ENCODE data around the gene IFT52. TPM values are rescaled to one million over a fixed set of nuclear protein-coding genes. Genes with fewer than 3 reads are reported as not detected.
"Not testable (repeated sequence)": the region's sequence is repeated elsewhere in the genome, so short reads cannot be mapped to it uniquely, and the experiment has no call there.

IFT52 gene
- total RNA-seq, 2 experiments from 2014 or later, result 13.7 to 15.5 TPM

DNA sequence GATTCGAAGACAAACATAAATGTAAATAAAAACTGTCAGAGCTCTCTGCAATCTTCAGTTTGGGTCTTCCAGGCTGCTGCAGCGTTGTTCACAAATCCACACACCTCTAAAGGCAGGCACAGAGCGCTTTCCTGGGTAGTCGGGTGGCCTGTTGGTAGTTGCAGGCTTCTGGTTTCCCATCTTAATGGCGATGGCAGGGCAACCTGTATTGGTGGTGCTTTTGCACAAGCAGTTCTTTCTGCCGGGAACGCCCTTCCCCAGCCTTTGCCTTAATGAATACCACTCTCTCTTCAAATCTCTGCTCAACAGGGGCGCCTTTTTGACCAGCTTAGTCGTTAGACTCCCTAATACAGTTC is 723 bp upstream of the IFT52 start:
- TF ChIP-seq, protein P1, sequence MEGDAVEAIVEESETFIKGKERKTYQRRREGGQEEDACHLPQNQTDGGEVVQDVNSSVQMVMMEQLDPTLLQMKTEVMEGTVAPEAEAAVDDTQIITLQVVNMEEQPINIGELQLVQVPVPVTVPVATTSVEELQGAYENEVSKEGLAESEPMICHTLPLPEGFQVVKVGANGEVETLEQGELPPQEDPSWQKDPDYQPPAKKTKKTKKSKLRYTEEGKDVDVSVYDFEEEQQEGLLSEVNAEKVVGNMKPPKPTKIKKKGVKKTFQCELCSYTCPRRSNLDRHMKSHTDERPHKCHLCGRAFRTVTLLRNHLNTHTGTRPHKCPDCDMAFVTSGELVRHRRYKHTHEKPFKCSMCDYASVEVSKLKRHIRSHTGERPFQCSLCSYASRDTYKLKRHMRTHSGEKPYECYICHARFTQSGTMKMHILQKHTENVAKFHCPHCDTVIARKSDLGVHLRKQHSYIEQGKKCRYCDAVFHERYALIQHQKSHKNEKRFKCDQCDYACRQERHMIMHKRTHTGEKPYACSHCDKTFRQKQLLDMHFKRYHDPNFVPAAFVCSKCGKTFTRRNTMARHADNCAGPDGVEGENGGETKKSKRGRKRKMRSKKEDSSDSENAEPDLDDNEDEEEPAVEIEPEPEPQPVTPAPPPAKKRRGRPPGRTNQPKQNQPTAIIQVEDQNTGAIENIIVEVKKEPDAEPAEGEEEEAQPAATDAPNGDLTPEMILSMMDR (IDR thresholded peaks at IDR 0.05), result no peak
- POLR2A ChIA-PET, result interaction anchor here (0.9 to 1.7 kb wide), 4 partner anchors 129 to 430 kb away, joined by 3 to 15 read pairs (median 5); partner anchors contain the start of gene SRSF6
- intact Hi-C loops (cut with DNase I, micrococcal nuclease), result loop anchor here (1.0 to 10.0 kb wide), 5 partner anchors 75 to 625 kb away; partner anchors contain the start of genes MYBL2 (in 1 of the 2) and OSER1 (in 1 of the 2)
- peak in 5 of 14 experiments; percentile 1 to 39 (median 3) for DNase-seq
- H3K36me3 ChIP-seq (ENCODE audit: insufficient read depth, low read length), result peaks cover 4% of the 10 kb centered on the region
- no peaks in the 10 kb centered on the region for H3K27me3 ChIP-seq (ENCODE audit: control insufficient read depth in 1 of 2, insufficient read depth in 2 of 2, low read length in 2 of 2)
- H3K27me3 Mint-ChIP-seq, result peaks cover 9% of the 10 kb centered on the region
- no peaks in the 10 kb centered on the region for H3K9me3 ChIP-seq (ENCODE audit: control insufficient read depth in 1 of 2, insufficient read depth in 1 of 2, low read length in 2 of 2)
- peaks cover 15% of the 10 kb centered on the region for H3K4me1 ChIP-seq (ENCODE audit: insufficient read depth, low read length)
- CTCF ChIA-PET, result no interaction called here
- peak overlapping the region; percentile 79 for H3K4me3 ChIP-seq (ENCODE audit: low read length)
- H3K4me1 Mint-ChIP-seq (ENCODE audit: low read depth), result peaks cover 18% of the 10 kb centered on the region
- H3K36me3 Mint-ChIP-seq (ENCODE audit: low read depth), result peaks cover 17% of the 10 kb centered on the region
- no peaks in the 10 kb centered on the region for H3K9me3 Mint-ChIP-seq
- peak overlapping the region; percentile 69 to 95 for H3K27ac ChIP-seq (ENCODE audit: low read depth in 1 of 2, low read length in 2 of 2)
- ATAC-seq (ENCODE audit: poor library complexity), result no peak
- H3K27ac Mint-ChIP-seq, result peak overlapping the region; percentile 91
- peak overlapping the region; percentile 86 for H3K4me3 Mint-ChIP-seq

DNA sequence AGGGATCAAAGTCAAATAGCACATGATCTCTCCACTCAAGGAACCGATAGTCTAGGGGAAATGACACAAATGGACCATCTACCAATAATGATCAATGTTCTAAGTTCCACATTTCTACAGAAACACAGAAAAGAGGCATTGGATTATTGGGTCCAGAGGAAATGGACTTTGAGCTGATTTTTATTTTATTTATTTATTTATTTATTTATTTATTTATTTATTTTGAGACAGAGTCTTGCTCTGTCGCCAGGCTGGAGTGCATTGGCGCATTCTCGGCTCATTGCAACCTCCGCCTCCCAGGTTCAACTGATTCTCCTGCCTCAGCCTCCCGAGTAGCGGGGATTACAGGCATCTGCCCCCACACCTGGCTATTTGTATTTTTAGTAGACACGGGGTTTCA is 11.2 kb downstream of the IFT52 start:
- H3K27ac ChIP-seq (ENCODE audit: low read depth in 1 of 2, low read length in 2 of 2); H3K4me1 Mint-ChIP-seq (ENCODE audit: low read depth); POLR2A ChIA-PET; intact Hi-C loops (cut with DNase I, micrococcal nuclease); H3K4me3 Mint-ChIP-seq; H3K4me3 ChIP-seq (ENCODE audit: low read length); H3K27me3 ChIP-seq (ENCODE audit: control insufficient read depth in 1 of 2, insufficient read depth in 2 of 2, low read length in 2 of 2); H3K9me3 ChIP-seq (ENCODE audit: control insufficient read depth in 1 of 2, insufficient read depth in 1 of 2, low read length in 2 of 2); H3K4me1 ChIP-seq (ENCODE audit: insufficient read depth, low read length); H3K27ac Mint-ChIP-seq; H3K27me3 Mint-ChIP-seq; ATAC-seq (ENCODE audit: poor library complexity); H3K9me3 Mint-ChIP-seq; DNase-seq: not testable (repeated sequence)
- peaks cover 68% of the 10 kb centered on the region for H3K36me3 Mint-ChIP-seq (ENCODE audit: low read depth)
- peaks cover 31% of the 10 kb centered on the region for H3K36me3 ChIP-seq (ENCODE audit: insufficient read depth, low read length)
- CTCF ChIA-PET, result interaction anchor here (0.6 kb wide), 1 partner anchor 884 kb away, joined by 3 read pairs; no protein-coding TSS in a partner anchor

DNA sequence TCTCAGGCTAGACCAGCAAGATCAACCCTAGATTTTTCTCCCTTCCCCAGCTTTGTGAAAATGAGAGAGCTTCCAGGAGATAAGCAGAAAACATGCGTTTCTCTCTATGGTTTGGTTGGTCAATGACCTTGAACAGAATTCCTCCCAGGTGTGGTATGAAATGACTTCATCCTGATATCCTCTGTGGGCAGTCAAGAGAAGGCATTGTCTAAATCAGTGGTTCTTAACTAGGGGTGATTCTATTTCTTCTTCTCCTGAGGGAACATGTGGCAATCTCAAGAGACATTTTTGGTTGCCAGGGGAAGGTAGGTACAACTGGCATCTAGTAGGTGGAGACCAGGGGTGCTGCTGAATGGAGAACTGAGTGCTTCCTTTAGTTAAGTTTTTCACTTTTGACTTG is 12.4 kb downstream of the IFT52 start:
- Histone ChIP-seq H3K4me1 (ENCODE audit: insufficient read depth, low read length) (no peaks in the 10 kb centered on the region), H3K36me3 (ENCODE audit: insufficient read depth, low read length) (peaks cover 24% of the 10 kb centered on the region), H3K27ac (ENCODE audit: low read depth in 1 of 2, low read length in 2 of 2) (no peak overlapping the region), H3K9me3 (ENCODE audit: control insufficient read depth in 1 of 2, insufficient read depth in 1 of 2, low read length in 2 of 2) (no peaks in the 10 kb centered on the region), H3K27me3 (ENCODE audit: control insufficient read depth in 1 of 2, insufficient read depth in 2 of 2, low read length in 2 of 2) (no peaks in the 10 kb centered on the region), H3K4me3 (ENCODE audit: low read length) (no peak overlapping the region)
- H3K4me1 Mint-ChIP-seq (ENCODE audit: low read depth), result no peaks in the 10 kb centered on the region
- TF ChIP-seq, protein P1 (IDR thresholded peaks at IDR 0.05), result no peak
- DNase-seq (no peak), ATAC-seq (ENCODE audit: poor library complexity) (no peak)
- H3K4me3 Mint-ChIP-seq, result no peak overlapping the region
- H3K27me3 Mint-ChIP-seq, result no peaks in the 10 kb centered on the region
- intact Hi-C loops (cut with DNase I, micrococcal nuclease), result no loop called here
- H3K36me3 Mint-ChIP-seq (ENCODE audit: low read depth), result peaks cover 59% of the 10 kb centered on the region
- CTCF ChIA-PET, result no interaction called here
- H3K27ac Mint-ChIP-seq, result no peak overlapping the region
- POLR2A ChIA-PET, result no interaction called here
- H3K9me3 Mint-ChIP-seq, result no peaks in the 10 kb centered on the region

DNA sequence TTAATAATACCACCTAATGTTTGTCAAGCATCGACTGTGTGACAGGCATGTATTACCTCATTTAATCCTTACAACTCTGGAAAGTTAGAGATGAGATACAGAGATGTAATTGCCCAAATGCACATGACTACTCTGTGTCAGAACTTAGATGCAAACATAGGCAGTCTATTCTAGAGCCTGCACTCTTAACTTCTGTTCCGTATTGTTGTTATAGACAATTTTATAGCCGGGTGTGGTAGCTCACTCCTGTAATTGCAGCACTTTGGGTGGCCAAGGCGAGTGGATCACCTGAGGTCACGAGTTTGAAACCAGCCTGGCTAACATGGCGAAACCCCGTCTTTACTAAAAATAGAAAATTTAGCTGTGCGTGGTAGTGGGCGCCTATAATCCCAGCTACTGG is 15.0 kb downstream of the IFT52 start:
- H3K4me1 Mint-ChIP-seq (ENCODE audit: low read depth), result no peaks in the 10 kb centered on the region
- H3K27me3 Mint-ChIP-seq, result no peaks in the 10 kb centered on the region
- ChIA-PET CTCF (no interaction called here), POLR2A (no interaction called here)
- no peaks in the 10 kb centered on the region for H3K9me3 Mint-ChIP-seq
- intact Hi-C loops (cut with DNase I, micrococcal nuclease), result no loop called here
- H3K4me3 Mint-ChIP-seq, result no peak overlapping the region
- no peak overlapping the region for H3K4me3 ChIP-seq (ENCODE audit: low read length)
- H3K27me3 ChIP-seq (ENCODE audit: control insufficient read depth in 1 of 2, insufficient read depth in 2 of 2, low read length in 2 of 2), result no peaks in the 10 kb centered on the region
- H3K36me3 ChIP-seq (ENCODE audit: insufficient read depth, low read length), result peaks cover 16% of the 10 kb centered on the region
- no peaks in the 10 kb centered on the region for H3K9me3 ChIP-seq (ENCODE audit: control insufficient read depth in 1 of 2, insufficient read depth in 1 of 2, low read length in 2 of 2)
- no peak overlapping the region for H3K27ac ChIP-seq (ENCODE audit: low read depth in 1 of 2, low read length in 2 of 2)
- TF ChIP-seq, protein P1 (IDR thresholded peaks at IDR 0.05), result no peak
- H3K27ac Mint-ChIP-seq, result no peak overlapping the region
- no peaks in the 10 kb centered on the region for H3K4me1 ChIP-seq (ENCODE audit: insufficient read depth, low read length)
- DNase-seq, result no peak
- peaks cover 42% of the 10 kb centered on the region for H3K36me3 Mint-ChIP-seq (ENCODE audit: low read depth)
- no peak for ATAC-seq (ENCODE audit: poor library complexity)

DNA sequence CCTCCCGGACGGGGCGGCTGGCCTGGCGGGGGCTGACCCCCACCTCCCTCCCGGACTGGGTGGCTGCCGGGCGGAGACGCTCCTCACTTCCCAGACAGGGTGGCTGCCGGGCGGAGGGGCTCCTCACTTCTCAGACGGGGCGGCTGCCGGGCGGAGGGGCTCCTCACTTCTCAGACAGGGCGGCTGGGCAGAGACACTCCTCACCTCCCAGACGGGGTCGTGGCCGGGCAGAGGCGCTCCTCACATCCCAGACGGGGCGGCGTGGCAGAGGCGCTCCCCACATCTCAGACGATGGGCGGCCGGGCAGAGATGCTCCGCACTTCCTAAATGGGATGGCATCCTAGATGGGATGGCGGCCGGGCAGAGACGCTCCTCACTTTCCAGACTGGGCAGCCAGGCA is 16.5 kb downstream of the IFT52 start:
- peaks cover 16% of the 10 kb centered on the region for H3K36me3 ChIP-seq (ENCODE audit: insufficient read depth, low read length)
- H3K4me3 ChIP-seq (ENCODE audit: low read length); intact Hi-C loops (cut with DNase I, micrococcal nuclease); ATAC-seq (ENCODE audit: poor library complexity); H3K27me3 ChIP-seq (ENCODE audit: control insufficient read depth in 1 of 2, insufficient read depth in 2 of 2, low read length in 2 of 2); POLR2A ChIA-PET; H3K27me3 Mint-ChIP-seq; H3K27ac ChIP-seq (ENCODE audit: low read depth in 1 of 2, low read length in 2 of 2); CTCF ChIA-PET; H3K4me3 Mint-ChIP-seq; H3K4me1 ChIP-seq (ENCODE audit: insufficient read depth, low read length); H3K27ac Mint-ChIP-seq; DNase-seq; H3K4me1 Mint-ChIP-seq (ENCODE audit: low read depth); H3K9me3 ChIP-seq (ENCODE audit: control insufficient read depth in 1 of 2, insufficient read depth in 1 of 2, low read length in 2 of 2); H3K9me3 Mint-ChIP-seq: not testable (repeated sequence)
- peaks cover 45% of the 10 kb centered on the region for H3K36me3 Mint-ChIP-seq (ENCODE audit: low read depth)
